Measurements from ENCODE around the gene LIPT1. TPM values are rescaled to one million over a fixed set of nuclear protein-coding genes. Genes with fewer than 3 reads are reported as not detected.
"Not testable (repeated sequence)": the region's sequence is repeated elsewhere in the genome, so short reads cannot be mapped to it uniquely, and the experiment has no call there.

The LIPT1 gene
- 14.6 and 14.7 TPM in 2 replicates for polyA plus RNA-seq (2014; cell fraction: cytosol; rRNA removed)
- 4.5 and 7.7 TPM in 2 replicates for polyA plus RNA-seq (2014; cell fraction: nucleus; rRNA removed)

DNA sequence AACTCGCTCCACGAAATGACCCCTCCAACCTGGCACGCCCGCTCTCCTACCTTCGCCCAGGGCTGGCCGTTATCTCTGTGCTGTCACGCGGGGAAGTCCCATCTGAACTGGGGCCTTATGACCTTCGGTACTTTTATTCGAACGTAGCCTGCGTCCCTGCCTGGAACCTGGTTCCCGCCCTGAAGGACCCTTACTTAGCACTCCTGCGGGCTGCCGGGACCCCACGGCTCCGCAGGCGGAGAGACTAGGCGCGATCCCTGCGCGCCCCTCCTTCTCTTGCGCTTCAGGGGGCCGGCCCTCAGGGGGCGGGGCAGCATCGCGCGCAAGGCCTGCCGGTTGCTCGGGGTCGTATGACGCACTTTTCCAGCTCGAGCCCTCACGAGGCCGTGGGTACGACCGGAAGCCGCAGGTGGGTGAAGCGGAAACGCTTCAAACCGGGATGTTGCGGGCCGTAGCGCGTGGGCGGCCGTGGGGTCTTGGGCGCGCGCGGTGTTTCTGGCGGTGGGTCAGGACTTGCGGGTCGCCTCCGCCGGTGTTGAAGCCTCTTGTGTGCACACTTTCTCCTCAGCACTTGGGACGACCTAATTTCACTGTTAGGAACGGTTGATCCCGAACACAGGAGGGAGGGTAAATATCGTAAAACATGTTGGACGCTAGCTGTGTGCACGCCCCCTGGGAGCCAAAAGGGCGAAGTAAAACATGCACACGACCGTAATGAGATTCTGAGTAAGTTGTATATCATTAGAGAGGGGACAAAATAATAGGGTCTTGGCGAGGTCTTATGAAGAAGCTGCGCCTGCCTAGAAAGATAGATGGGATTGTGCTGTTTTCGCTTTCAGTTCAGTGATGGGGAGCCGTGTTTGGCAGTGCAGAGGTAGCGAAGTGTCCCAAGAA lies at the start of gene LIPT1, which contains the start of gene TSGA10:
Gene LIPT1 (plus strand): TSS at position 325 of the 894 bp plus-strand sequence. CDS start 6,991 bp downstream, outside the sequence.
Gene TSGA10 (minus strand): TSS at position 300 of the 894 bp plus-strand sequence. CDS start 45,503 bp downstream, outside the sequence.
- DNase-seq (ENCODE audit: low spot score): peak; percentile 92

GRCh38 chr2:99106913-99107312 lies 47.9 kb upstream of the LIPT1 start:
- no peak for DNase-seq (ENCODE audit: low spot score)

DNA sequence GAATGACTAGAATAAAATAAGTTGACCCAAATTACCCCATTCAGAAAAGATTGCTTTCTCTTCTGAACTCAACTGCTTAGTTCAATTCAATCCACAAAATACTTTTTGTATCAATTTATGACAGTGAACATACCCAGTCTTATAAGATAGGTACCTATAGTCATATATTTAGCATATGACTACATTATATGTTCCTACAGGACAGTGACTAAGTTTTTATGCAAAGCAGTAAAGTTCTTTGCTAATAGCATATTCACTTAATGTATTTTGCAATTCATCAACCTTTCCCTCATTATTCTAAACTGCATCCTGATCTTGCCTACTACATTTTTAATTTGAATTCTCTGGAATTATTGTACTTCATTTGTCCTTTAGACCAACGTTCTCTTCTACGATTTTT lies 43.5 kb upstream of the LIPT1 start:
- DNase-seq (ENCODE audit: low spot score): no peak

- DNase-seq (ENCODE audit: low spot score): no peak
These were observed 42.8 kb upstream of the LIPT1 start for GRCh38 chr2:99111945-99112344.

DNA sequence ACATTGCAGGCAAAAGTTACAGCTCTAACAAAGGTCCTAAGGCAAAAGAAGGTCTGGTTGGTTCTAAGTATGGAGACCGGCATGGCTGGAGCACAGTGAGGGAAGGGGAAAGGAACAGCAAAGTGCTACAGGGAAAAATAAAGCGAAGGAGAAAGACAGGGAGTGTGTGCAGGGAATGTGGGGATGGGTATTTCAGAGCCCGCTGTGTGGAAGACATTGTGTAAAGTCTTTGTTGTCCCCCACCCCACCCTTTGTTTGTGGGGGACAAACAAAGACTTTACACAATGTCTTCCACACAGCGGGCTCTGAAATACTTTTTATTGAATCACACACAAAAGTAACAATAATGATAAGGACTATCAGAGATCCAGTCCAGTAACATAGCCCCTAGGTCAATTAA lies 42.1 kb upstream of the LIPT1 start:
- DNase-seq (ENCODE audit: low spot score): no peak

- no peak for DNase-seq (ENCODE audit: low spot score)
These were observed 26.8 kb upstream of the LIPT1 start for GRCh38 chr2:99127981-99128380.

GRCh38 chr2:99135044-99135556 lies 19.7 kb upstream of the LIPT1 start:
- not testable (repeated sequence) for DNase-seq (ENCODE audit: low spot score)

GRCh38 chr2:99139003-99139402 lies 15.8 kb upstream of the LIPT1 start:
- no peak for DNase-seq (ENCODE audit: low spot score)

GRCh38 chr2:99140056-99140859 lies 14.5 kb upstream of the LIPT1 start:
- no peak for DNase-seq (ENCODE audit: low spot score)

DNA sequence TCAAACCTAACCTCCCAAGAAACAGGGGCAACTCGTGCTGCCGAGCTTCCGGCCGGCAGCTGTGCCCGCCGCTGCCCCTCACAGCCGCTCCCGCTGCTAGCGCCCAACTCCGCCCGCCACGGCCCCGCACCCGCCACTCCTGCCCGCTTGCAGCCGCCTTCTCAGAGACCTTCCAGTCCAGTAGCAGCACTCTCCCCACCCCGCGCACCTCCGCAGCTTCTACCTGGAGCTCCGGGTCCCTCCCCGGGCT lies 14.0 kb upstream of the LIPT1 start:
- DNase-seq (ENCODE audit: low spot score): no peak

DNA sequence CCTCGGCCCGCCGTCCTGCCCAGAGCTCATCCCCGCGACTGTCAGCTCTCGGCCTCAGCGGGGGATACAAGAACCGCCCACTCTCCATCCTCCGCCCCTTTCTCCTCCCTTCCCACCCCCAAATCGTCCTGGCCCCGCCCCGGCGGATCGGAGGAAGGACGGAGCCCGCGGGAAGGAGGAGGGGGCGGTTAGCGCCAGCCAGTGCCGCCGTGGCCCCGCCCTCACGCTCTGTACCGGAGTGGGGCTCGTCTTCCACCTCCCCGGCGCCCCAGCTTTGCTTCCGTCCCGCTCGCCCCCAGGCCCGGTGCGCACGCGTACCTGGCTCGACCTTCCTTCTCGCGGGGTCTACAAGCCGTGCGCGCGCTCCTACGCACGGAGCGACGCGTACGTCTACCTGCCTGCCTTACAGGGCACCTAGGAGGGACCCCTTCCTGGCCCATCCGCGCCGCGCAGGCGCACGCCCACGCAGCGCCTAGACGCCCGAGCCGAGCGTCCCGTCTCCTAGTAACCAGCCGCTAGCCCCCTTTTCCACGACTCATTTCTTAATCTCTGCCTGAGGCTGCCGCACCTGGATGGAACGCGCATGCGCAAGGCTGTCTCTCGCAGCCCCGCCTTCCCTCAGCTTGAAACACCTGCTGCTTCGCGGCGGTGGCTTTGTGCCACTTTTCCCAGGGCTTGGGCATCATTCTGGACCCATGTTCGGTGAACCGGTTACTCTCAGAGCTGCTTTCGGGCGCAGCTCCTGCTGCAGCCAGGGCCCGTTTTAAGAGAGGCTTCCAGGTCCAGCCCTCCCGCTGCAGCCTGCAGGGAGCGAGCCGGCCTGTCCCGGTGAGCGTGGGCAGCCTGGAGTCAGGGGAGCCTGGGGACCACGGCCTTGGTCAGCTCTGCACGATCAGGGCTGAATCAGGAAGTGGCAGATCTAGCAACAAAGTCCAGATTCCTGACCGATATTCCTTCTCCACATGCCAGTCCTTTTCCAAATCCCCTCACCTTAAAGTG lies 13.4 kb upstream of the LIPT1 start, which contains the start of gene C2orf15:
Gene C2orf15 (plus strand): TSS at position 598 of the 999 bp plus-strand sequence. CDS start 8,852 bp downstream, outside the sequence.
- DNase-seq (ENCODE audit: low spot score): peak; percentile 91

DNA sequence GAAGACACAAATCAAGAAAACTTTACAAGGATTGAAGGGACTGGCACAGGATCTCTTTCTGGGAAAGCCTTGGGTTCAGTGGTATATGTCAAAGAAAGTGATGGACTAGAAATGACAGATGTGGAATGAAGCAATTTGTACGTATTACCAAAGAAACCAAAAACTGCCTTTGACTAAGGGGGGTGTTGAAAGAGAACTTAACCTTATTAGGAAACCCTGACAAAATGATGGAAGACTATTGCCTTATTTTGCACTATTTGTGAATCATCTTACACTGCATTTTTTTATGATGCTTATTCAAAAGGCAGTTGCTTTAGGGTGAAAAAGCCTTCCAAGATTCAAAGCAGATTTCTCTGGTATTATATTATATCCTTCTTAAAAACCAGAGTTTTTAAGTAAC lies 4.1 kb upstream of the LIPT1 start:
- no peak for DNase-seq (ENCODE audit: low spot score)

GRCh38 chr2:99152199-99152895 lies 2.4 kb upstream of the LIPT1 start:
- no peak for DNase-seq (ENCODE audit: low spot score)

GRCh38 chr2:99153921-99154604 lies 704 bp upstream of the LIPT1 start:
- no peak for DNase-seq (ENCODE audit: low spot score)

DNA sequence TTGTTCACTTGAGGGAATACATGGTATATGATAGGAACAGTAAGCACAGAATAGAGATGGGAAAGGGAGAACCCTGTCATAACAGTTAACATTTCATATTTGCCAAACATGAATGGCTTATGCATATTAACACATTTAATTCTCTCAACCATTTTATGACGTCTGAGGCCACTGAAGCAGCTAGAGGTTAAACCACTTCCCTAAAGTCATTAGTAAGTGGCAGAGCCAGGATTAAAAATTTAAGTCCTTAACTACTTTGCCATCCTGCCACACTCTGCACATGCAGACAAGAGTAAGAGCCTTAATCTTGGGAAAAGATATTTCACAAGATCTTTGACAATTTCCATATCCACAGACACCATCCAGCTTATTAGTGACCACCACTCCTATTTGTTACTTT lies 2.1 kb downstream of the LIPT1 start:
- no peak for DNase-seq (ENCODE audit: low spot score)

- DNase-seq (ENCODE audit: low spot score): no peak
These were observed 3.8 kb downstream of the LIPT1 start for GRCh38 chr2:99158599-99158998.

DNA sequence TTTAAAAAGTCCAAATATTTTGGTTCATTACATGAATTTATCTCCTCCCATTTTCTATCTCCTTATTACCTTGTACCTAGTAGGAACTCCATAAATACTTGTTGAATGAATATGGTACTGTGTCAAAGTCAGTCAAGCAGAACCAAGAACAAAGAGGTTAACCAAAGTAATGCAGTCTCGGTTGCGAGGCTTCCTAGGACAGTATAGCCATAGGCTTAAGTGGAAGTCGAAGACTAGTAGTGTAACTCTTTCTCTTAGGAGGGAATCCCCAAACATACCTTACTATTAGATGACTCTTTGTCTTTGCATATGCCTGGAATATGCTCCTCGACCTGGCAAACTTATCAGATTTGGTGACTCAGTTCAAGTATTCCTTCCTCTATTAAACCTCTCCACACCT lies 4.8 kb downstream of the LIPT1 start:
- no peak for DNase-seq (ENCODE audit: low spot score)

GRCh38 chr2:99166218-99166617 lies 11.5 kb downstream of the LIPT1 start:
- no peak for DNase-seq (ENCODE audit: low spot score)

DNA sequence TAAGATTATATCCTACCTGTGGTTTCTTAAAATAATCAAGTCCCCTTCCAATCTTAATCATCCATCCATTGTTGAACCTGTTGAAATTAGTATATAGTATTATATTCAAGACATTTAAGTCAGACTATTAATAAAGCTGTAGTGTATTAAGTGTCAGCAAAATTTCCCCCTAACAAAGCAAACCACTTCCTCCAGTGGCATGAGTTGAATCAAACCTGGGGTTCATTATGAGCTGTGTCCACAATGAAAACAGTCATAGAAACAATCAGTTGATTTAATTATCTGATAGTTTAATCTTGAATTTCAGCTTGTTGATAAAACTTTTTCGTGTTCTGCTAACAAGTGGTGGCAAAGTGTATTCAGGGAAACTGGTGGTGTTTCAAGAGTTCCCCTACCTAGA lies 14.8 kb downstream of the LIPT1 start:
- DNase-seq (ENCODE audit: low spot score): no peak

All from SK-N-DZ (cell line).